Osteocyte (in vitro differentiated cells): ENCODE measurements around the gene QRFPR. TPM values are rescaled to one million over a fixed set of nuclear protein-coding genes. Genes with fewer than 3 reads are reported as not detected.
"Not testable (repeated sequence)": the region's sequence is repeated elsewhere in the genome, so short reads cannot be mapped to it uniquely, and the experiment has no call there.

Experiments
- DNase-seq: peaks from one replicate; pipeline ENCODE4 v3.0.0; 2021; ENCODE audit warnings: mixed read lengths; ENCODE audit not compliant: unreplicated experiment; ENCODE audit errors: extremely low spot score
- H3K27ac Mint-ChIP-seq: one replicate; pipeline ENCODE4 v1.8.0; 2021; ENCODE audit warnings: mild to moderate bottlenecking, mixed read lengths; ENCODE audit not compliant: unreplicated experiment
- H3K27me3 Mint-ChIP-seq: one replicate; pipeline ENCODE4 v1.8.0; 2021; ENCODE audit warnings: mixed read lengths; ENCODE audit not compliant: unreplicated experiment
- H3K36me3 Mint-ChIP-seq: one replicate; pipeline ENCODE4 v1.8.0; 2021; ENCODE audit warnings: mixed read lengths; ENCODE audit not compliant: unreplicated experiment
- H3K4me1 Mint-ChIP-seq: one replicate; pipeline ENCODE4 v1.8.0; 2021; ENCODE audit warnings: mixed read lengths; ENCODE audit not compliant: unreplicated experiment
- H3K4me3 Mint-ChIP-seq: one replicate; pipeline ENCODE4 v1.8.0; 2021; ENCODE audit warnings: mild to moderate bottlenecking, moderate library complexity, mixed read lengths; ENCODE audit not compliant: unreplicated experiment
- H3K9me3 Mint-ChIP-seq: one replicate; pipeline ENCODE4 v1.8.0; 2021; ENCODE audit warnings: mixed read lengths; ENCODE audit not compliant: unreplicated experiment
- long read RNA-seq: library from polyadenylated mRNA; unstranded; transcript quantifications from one replicate; pipeline ENCODE4 v2.0.0, GENCODE V29; 2021
- total RNA-seq: library from RNA; stranded (reverse); gene quantifications from 2 replicates; pipeline ENCODE4 v1.2.1, GENCODE V29; 2021
- TF ChIP-seq, protein P1 (sequence below): fragments of 200-600 bp; sonication (generic); IDR thresholded peaks from 2 replicates; pipeline ENCODE4 v1.5.0; 2021; ENCODE audit warnings: antibody characterized with exemption, mild to moderate bottlenecking, moderate library complexity

QRFPR gene
- total RNA-seq, result not detected in 2 replicates
- long read RNA-seq, result 0 reads

- peak within 1 kb of the TSS; percentile 33 for H3K4me3 Mint-ChIP-seq
- H3K36me3 Mint-ChIP-seq, result no peaks in the 10 kb centered on the region
- no peak within 1 kb of the TSS for H3K27ac Mint-ChIP-seq
- peaks cover 74% of the 10 kb centered on the region for H3K27me3 Mint-ChIP-seq
- TF ChIP-seq, protein P1, sequence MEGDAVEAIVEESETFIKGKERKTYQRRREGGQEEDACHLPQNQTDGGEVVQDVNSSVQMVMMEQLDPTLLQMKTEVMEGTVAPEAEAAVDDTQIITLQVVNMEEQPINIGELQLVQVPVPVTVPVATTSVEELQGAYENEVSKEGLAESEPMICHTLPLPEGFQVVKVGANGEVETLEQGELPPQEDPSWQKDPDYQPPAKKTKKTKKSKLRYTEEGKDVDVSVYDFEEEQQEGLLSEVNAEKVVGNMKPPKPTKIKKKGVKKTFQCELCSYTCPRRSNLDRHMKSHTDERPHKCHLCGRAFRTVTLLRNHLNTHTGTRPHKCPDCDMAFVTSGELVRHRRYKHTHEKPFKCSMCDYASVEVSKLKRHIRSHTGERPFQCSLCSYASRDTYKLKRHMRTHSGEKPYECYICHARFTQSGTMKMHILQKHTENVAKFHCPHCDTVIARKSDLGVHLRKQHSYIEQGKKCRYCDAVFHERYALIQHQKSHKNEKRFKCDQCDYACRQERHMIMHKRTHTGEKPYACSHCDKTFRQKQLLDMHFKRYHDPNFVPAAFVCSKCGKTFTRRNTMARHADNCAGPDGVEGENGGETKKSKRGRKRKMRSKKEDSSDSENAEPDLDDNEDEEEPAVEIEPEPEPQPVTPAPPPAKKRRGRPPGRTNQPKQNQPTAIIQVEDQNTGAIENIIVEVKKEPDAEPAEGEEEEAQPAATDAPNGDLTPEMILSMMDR, result no peak
- H3K9me3 Mint-ChIP-seq, result no peaks in the 10 kb centered on the region
- H3K4me1 Mint-ChIP-seq, result peaks cover 9% of the 10 kb centered on the region
- DNase-seq, result no peak
Observed at GRCh38 chr4:121380776-121381462, at the start of gene QRFPR. Gene QRFPR (minus strand): TSS chr4:121381018. CDS start chr4:121380647, 371 bp downstream.

- TF ChIP-seq, protein P1, result no peak
- Mint-ChIP-seq H3K27me3 (no peaks in the 10 kb centered on the region), H3K4me1 (peaks cover 5% of the 10 kb centered on the region), H3K9me3 (peaks cover 3% of the 10 kb centered on the region), H3K4me3 (no peak overlapping the region), H3K27ac (no peak overlapping the region), H3K36me3 (no peaks in the 10 kb centered on the region)
- no peak for DNase-seq
Observed at GRCh38 chr4:121428721-121429120, 47.9 kb upstream of the QRFPR start.

GRCh38 chr4:121421594-121421993, 40.8 kb upstream of the QRFPR start:
- no peak for DNase-seq
- H3K36me3 Mint-ChIP-seq, result no peaks in the 10 kb centered on the region
- no peaks in the 10 kb centered on the region for H3K4me1 Mint-ChIP-seq

DNA sequence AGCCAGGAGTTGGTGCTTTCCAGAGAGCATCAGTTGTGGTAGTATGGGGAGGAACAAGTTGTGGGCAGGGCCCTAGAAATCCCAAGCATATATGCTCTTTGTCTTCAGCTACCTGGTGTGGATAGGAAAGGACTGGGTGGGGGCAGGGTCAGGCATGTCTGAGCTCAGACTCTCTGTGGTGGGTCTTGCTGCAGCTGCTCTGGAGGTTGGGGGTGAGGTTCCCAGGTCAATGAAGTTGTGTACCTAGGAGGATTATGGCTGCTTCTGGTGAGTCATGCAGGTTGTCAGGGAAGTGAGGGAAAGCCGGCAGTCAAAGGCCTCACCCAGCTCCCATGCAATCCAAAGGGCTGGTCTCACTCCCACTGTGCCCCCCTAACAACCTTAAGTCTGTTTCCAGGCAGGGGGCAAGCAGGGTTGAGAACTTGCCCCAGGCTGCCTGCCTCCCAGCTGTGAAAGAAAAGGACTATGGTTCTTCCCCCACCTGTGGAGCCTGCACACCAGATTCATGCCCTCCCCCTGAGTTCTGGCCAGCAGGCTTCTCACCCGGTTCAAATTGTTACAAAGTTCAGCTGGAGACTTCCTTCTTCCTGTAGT, 30.4 kb upstream of the QRFPR start:
- no peak overlapping the region for H3K27ac Mint-ChIP-seq
- peaks cover 4% of the 10 kb centered on the region for H3K9me3 Mint-ChIP-seq
- H3K27me3 Mint-ChIP-seq, result peaks cover 6% of the 10 kb centered on the region
- no peaks in the 10 kb centered on the region for H3K4me1 Mint-ChIP-seq
- TF ChIP-seq, protein P1, result no peak
- no peak for DNase-seq
- H3K4me3 Mint-ChIP-seq, result no peak overlapping the region
- no peaks in the 10 kb centered on the region for H3K36me3 Mint-ChIP-seq

More at GRCh38 chr4:121421594-121421993, 40.8 kb upstream of the QRFPR start:
- no peak overlapping the region for H3K4me3 Mint-ChIP-seq
- peaks cover 4% of the 10 kb centered on the region for H3K27me3 Mint-ChIP-seq
- H3K9me3 Mint-ChIP-seq, result no peaks in the 10 kb centered on the region
- no peak overlapping the region for H3K27ac Mint-ChIP-seq
- TF ChIP-seq, protein P1, result peak; percentile 15

DNA sequence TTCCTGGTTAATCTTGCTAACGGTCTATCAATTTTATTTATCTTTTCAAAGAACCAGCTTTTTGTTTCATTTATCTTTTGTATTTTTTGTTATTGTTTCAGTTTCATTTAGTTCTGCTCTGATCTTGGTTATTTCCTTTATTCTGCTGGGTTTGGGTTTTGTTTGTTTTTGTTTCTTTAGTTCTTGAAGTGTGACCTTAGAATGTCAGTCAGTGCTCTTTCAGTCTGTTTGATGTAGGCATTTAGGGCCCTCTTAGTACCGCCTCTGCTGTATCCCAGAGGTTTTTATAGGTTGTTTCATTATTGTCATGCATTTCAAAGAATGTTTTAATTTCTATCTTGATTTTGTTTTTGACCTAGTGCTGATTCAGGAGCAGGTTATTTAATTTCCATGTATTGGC, 27.7 kb upstream of the QRFPR start:
- not testable (repeated sequence) for H3K36me3 Mint-ChIP-seq, H3K4me1 Mint-ChIP-seq, H3K9me3 Mint-ChIP-seq, H3K27ac Mint-ChIP-seq, DNase-seq, H3K4me3 Mint-ChIP-seq, H3K27me3 Mint-ChIP-seq
